Measurements from ENCODE around the gene MPPED1. TPM values are rescaled to one million over a fixed set of nuclear protein-coding genes. Genes with fewer than 3 reads are reported as not detected.

The MPPED1 gene
- total RNA-seq, 1 donor = not detected

DNA sequence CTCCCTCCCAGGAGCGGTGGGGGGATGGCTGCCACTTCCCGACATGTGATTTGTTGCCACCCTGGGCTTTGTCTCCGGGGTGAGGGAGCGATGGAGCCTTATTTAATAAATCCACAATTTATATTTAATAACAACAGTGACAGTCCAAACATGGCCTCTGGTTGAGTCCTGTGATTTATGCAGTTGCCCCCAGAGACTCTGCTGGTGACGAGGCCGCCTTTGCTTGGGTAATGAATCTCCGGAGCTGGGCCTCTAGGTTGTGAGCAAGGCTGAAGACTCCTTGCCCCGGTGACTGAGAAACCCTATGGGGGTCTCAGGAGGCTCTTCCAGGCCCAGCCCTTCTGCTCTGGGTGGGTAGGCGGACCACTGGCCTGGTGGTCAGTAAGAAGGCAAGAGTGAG, 16.7 kb downstream of the MPPED1 start:
- TF ChIP-seq CTCF (IDR thresholded peaks at IDR 0.05; ENCODE audit: insufficient read depth, low read length) = no peak
- DNase-seq (ENCODE audit: low read depth) = no peak
- H3K4me3 ChIP-seq (ENCODE audit: low read depth, low read length) = no peak overlapping the region

- no peak overlapping the region for H3K4me3 ChIP-seq (ENCODE audit: low read depth, low read length)
- no peak for TF ChIP-seq CTCF (IDR thresholded peaks at IDR 0.05; ENCODE audit: insufficient read depth, low read length)
- DNase-seq (ENCODE audit: low read depth) = no peak
These were observed 17.6 kb downstream of the MPPED1 start for GRCh38 chr22:43429426-43429825.

GRCh38 chr22:43431808-43432554, 20.2 kb downstream of the MPPED1 start:
- H3K4me3 ChIP-seq (ENCODE audit: low read depth, low read length) = no peak overlapping the region
- DNase-seq (ENCODE audit: low read depth) = no peak
- no peak for TF ChIP-seq CTCF (IDR thresholded peaks at IDR 0.05; ENCODE audit: insufficient read depth, low read length)

- no peak overlapping the region for H3K4me3 ChIP-seq (ENCODE audit: low read depth, low read length)
- TF ChIP-seq CTCF (IDR thresholded peaks at IDR 0.05; ENCODE audit: insufficient read depth, low read length) = no peak
- no peak for DNase-seq (ENCODE audit: low read depth)
These were observed 21.1 kb downstream of the MPPED1 start for GRCh38 chr22:43432883-43433415.

DNA sequence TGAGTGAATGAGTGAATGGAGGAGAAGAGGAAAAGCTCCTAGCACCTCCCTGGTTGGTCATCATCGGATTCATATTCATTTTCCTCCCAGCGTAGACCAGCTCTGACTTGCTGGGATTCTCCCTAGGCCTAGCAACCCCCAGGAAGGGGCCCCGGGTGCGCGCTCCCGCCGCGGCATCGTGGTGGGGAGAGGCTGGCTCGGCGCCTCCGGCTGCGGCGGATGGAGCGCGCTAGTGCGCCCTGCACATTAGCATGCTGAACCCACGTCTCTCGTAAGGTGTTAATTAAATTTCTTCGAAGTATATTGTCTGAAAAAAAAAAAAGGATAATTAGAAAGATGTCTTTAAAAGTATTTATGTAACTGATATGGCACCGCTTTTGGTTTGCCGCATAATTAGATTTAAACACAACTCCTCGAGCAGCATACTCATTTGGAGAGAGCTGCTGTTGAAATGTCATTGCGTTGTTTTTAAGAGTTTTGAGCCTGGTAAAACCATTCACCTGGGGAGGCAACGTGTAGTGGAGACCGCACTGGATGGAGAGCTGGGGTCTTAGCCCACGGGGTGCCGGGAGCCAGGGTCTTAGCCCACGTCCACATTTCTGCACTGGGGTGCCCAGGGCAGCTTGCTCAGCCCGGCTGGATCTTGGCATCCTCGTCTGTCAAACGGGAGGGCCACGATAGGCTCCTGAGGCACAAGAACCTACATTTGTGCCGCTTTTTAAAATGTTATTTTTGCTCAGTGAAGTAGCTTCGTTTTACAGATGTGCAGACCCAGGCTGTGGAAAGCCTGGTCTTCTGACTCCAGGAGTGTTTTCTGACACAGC, 21.8 kb downstream of the MPPED1 start:
- DNase-seq (ENCODE audit: low read depth) = no peak
- TF ChIP-seq CTCF (IDR thresholded peaks at IDR 0.05; ENCODE audit: insufficient read depth, low read length) = no peak

DNA sequence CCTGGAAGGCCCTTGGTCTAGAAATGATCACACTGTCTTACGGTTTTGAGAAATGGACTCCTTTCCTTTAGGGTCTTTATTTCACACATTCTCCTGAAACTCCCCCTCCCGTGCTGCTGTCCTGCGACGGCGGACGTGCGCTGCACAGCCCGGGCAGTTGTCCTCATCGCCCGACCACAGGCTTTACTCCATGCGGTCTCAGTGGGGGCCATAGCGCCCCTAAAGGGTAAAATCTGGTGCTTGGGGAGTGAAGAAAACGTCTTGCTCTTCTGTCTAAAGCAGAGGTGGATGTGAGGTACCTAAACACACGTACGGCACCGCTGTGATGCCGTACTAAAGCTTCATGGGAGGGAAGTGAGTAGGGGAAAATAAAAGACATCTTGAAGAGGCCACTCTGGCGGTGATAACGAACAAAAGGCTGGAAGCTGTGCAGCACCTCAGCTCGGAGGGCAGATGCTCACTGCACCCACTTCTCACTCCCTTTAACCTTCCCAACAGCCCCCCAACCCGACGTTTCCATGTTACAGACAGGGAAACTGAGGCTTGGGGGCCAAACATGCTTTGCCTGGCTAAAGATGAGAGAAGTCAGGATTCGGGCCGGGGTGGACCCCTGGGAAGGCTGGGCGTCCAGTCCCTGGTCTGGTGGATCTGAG, 22.6 kb downstream of the MPPED1 start:
- no peak for DNase-seq (ENCODE audit: low read depth)
- TF ChIP-seq CTCF (IDR thresholded peaks at IDR 0.05; ENCODE audit: insufficient read depth, low read length) = no peak
- no peak overlapping the region for H3K4me3 ChIP-seq (ENCODE audit: low read depth, low read length)

More for the DNA sequence above, 21.8 kb downstream of the MPPED1 start:
- no peak overlapping the region for H3K4me3 ChIP-seq (ENCODE audit: low read depth, low read length)

Measured in fibroblast of the aortic adventitia (primary cell).